ENCODE data around the gene CSNK1E.
"Not testable (repeated sequence)": the region's sequence is repeated elsewhere in the genome, so short reads cannot be mapped to it uniquely, and the experiment has no call there.

Gene CSNK1E

DNA sequence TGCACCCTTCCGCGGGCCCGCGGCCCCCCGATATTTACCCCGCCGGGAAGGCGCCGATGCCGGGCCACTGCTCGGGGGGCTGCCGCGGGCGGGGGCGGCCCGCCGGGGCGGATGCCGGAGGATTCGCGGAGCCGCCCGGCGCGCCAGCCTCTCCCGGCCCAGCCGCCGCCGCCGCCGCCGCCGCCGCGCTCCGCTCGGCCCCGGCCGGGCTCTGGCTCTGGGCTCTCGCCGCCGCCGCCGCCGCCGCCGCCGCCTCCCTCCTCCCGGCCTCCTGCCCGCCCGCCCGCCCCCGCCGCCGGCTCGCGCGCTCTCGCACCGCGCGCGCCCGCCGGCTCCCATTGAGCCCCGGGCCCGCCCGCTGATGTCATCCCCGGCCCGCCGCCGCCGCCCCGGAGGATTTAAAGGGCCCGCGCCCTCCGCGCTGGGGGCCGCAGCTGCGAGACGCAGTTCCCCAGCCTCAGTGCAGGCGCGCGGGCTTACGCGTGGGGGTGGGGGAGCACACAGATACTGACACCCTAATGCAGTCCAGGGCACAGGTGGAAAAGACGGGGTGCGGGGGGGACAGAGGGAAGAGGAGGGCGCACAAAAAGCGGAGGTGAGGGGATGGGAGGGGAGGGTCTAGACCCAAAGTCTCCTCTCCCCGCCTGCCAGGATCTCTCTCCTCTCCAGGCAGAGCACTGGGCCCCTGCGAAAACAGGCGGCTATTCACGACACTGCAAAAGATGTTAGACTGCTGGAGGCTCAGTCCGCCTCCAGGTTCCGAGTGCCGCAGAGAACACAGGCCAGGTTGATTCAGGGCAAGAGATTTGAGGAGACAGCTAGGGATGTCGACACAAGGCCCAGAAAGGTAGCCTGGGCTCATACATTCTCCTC lies at the start of gene CSNK1E:
CSNK1E (minus strand) TSS at position 312 of the 873 bp plus-strand sequence. CDS start 3,276 bp downstream, outside the sequence.
- in situ Hi-C loops (cut with HindIII; ENCODE audit: low sequenced_read_pairs) = loop anchor here (5.0 kb wide), 1 partner anchor 50 kb away; no protein-coding TSS in a partner anchor

DNA sequence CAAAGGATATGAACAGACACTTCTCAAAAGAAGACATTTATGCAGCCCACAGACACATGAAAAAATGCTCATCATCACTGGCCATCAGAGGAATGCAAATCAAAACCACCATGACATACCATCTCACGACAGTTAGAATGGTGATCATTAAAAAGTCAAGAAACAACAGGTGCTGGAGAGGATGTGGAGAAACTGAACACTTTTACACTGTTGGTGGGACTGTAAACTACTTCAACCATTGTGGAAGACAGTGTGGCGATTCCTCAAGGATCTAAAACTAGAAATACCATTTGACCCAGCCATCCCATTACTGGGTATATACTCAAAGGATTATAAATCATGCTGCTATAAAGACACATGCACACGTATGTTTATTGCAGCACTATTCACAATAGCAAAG lies 48.6 kb upstream of the CSNK1E start:
- in situ Hi-C loops (cut with HindIII; ENCODE audit: low sequenced_read_pairs) = not testable (repeated sequence)

DNA sequence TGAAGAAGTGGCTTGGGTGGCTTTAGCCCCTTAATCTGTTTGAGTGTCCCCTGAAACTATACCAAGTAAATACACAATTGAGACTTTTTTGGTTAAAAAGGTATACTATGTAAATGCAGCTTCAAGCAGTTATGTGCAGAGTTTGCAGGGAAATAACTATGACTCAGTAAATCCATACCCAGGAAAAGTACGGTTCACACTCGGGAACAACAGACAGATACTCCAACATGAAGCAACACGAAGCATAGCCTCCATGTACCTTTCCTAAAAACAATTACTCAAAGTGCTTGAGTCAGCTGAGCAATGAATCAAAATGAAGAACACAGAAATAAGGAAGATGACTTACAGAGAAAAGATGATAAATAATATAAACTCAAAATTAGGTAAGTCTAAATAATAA lies 47.9 kb upstream of the CSNK1E start:
- in situ Hi-C loops (cut with HindIII; ENCODE audit: low sequenced_read_pairs) = not testable (repeated sequence)

DNA sequence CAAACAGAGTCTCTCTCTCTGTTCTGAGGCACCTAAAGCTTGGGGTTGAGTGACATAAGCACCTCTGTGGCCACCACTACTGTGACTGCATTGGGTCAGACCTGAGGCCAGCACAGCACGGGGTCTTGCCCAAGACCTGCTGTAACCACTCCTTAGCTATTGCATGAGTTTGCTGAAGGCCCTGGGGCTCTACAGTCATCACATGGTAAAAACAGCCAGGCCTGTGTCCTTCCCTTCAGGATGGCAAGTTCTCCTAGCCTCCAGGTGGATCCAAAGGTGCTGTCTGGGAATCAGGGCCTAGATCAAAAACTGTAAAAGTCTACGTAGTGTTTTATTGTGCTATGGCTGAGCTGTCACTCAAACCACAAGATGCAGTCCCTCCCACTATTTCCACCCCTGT lies 43.3 kb upstream of the CSNK1E start:
- in situ Hi-C loops (cut with HindIII; ENCODE audit: low sequenced_read_pairs) = not testable (repeated sequence)

DNA sequence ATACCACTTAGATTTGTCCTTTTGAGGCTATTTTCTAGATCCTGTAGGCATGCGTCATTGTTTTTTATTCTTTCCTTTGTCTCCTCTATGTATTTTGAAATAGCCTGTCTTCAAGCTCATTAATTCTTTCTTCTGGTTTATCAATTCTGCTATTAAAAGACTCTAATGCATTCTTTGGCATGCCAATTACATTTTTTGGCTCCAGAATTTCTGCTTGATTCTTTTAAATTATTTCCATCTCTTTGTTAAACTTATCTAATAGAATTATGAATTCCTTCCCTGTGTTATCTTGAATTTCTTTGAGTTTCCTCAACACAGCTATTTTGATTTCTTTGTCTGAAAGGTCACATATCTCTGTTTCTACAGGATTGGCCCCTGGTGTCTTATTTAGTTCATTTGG lies 42.6 kb upstream of the CSNK1E start:
- in situ Hi-C loops (cut with HindIII; ENCODE audit: low sequenced_read_pairs) = not testable (repeated sequence)

DNA sequence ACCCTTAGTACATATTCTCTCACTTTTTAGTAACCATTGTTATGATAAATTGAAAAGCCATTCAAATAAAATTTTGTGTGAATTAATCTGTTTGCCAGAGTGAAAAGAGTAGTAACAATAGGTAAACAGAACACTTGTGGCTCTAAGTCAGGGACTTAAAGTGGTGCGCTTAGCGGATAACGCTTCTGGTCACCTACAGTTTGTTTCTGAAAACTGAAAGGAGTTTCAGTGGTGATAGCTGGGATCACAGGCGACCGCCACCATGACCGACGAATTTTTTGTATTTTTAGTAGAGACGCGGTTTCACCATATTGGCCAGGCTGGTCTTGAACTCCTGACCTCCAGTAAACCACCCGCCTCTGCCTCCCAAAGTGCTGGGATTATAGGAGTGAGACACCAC lies 40.7 kb upstream of the CSNK1E start:
- in situ Hi-C loops (cut with HindIII; ENCODE audit: low sequenced_read_pairs) = not testable (repeated sequence)

DNA sequence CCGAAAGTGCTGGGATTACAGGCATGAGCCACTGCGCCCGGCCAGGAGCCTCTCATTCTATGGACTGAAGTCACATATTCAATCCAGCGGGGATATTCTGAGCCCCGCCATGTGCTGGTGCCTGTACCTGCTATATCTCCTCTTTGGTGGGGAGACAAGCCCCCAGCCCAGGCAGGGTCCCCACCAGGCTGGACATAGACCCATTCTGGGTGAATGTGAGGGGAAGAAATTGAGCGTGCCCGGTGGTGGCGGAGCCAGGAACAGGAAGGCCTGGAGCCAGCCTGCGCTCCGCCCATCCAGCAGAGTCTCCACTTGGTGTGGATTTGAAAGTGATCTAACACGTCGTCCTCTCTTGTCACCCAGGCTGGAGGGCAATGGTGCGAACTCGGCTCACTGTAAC lies 38.0 kb upstream of the CSNK1E start:
- in situ Hi-C loops (cut with HindIII; ENCODE audit: low sequenced_read_pairs) = no loop called here

DNA sequence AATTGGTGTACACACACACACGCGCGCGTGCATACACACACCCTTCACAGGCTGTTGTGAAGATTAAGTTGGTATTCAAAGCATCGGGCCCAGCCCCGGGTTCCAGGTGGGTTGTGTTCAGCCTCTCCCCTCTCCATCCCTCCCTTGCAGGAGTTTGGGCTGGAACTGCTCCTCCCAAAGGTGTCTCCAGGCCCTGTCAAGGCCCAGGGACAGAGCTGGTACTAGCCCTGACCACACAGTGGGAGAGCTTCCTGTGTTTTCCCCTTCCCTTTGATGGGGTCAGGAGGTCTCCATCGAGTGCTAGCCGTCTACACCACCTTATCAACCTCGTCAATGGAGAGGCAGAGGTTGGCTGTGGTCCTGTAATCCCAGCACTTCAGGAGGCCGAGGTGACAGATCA lies 36.5 kb upstream of the CSNK1E start:
- in situ Hi-C loops (cut with HindIII; ENCODE audit: low sequenced_read_pairs) = no loop called here

DNA sequence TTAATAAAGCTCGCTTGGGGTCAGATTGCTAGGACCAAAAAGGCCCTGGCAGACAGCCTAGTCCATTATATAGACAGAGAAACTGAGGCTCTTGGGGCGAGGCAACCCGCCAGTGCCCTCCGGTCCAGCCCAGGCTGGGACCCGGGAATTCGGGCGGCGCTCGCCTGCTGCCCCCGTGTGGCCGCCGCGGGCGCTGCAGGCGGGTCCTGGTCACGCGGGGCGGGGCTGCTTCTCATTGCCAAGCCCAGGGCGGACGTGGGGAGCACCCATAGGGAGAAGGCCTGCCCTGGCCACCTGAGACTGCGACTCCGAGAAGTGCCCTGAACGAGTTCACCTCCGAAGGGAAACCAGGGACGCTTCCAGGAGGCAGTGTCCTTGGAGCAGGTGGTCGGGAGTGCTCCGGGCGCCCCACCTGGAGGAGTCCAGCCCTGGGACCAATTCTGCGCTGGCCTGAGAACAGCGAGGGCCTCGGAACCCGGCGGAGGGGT lies 36.0 kb upstream of the CSNK1E start:
- in situ Hi-C loops (cut with HindIII; ENCODE audit: low sequenced_read_pairs) = no loop called here

DNA sequence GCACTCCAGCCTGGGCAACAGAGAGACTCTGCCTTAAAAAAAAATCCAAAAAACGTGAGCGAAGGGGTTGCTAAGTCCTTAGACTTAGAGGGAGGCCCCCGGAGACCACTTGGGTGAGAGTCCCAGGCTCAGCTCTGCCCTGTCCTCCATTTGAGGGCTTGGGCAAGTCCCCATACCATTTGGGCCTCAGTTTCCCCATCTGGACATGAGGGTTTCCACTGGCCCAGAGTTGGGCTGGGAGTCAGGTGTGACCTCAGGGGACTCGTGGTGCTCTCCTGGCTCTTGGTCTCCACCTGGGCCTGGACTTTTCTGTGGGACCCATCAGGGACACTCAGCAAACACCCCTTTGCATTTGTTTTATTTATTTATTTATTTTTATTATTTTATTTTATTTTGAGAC lies 35.2 kb upstream of the CSNK1E start:
- in situ Hi-C loops (cut with HindIII; ENCODE audit: low sequenced_read_pairs) = no loop called here

DNA sequence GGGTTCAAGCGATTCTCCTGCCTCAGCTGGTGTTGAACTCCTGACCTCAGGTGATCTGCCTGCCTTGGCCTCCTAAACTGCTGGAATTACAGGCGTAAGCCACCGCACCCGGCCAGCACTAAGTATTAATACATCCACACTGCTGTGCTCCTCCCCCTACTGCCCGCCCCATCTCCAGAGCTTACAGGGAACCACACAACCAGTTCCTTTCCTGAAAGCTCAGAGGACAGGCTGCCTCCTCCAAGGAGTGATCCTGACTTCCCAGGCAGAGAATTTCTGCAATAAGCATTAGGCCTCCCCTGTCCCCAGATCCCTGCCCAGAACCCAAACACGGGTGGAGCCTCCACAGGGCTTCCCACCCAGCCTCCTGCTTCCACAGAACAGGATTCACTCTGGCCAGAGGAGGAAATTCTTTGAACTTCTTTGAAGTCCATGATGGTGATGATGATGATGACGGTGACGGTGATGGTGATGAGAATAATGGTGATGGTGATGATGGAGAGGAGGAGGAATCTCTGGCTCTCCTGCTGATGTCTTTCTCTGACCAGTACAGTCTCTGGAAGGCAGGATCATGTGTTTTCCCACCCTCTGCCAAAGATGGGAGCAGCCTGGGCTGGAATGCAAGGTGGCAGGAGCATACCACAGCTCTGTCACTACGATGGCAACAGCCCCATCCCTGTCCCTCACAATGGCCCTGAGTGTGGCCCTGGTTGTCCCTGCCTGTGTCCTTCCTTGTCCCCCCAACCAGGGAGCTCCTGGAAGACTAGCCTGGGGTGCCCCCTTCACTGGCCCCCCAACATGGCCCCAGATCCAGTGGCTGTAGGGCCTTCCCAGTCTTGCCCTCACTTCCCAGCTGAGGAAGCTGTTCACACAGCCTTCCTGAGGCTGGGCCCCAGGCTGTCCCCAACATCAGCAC lies 33.5 kb upstream of the CSNK1E start:
- in situ Hi-C loops (cut with HindIII; ENCODE audit: low sequenced_read_pairs) = no loop called here

DNA sequence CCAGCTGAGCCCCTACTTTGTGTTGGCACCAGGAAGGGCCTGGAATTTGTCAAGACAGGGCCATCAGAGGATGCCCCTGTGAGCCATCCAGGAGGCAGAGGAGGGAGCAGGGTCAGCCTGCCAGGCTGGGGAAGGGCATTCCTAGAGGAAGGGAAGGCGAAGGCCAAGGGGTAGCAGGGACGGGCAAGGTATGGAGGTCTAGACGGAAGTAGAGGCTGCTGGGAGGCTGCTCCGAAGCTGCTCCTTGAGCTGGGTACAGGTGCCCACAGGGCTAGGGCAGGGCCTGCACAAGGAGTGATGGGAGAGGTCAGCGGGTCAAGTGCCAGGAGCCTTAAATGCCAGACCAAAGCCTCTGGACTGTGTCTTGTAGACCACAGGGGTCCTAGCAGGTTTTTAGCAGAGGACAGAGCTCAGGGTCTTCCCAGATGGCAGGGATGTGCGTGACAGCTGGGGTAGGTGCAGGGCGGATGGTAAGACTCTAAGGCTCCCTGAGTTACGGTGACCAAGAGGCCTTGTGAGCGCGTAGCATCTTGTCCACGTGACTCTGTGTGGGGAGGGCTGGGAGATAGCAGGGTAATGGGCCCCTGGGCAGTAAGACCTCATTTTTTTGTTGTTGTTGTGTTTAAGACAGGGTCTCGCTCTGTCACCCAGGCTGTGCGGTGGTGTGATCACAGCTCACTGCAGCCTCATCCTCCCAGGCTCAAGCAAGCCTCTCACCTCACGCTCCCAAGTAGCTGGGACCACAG lies 31.7 kb upstream of the CSNK1E start:
- in situ Hi-C loops (cut with HindIII; ENCODE audit: low sequenced_read_pairs) = loop anchor here (5.0 kb wide), 2 partner anchors 47 to 267 kb away; partner anchors contain the start of gene SLC16A8

DNA sequence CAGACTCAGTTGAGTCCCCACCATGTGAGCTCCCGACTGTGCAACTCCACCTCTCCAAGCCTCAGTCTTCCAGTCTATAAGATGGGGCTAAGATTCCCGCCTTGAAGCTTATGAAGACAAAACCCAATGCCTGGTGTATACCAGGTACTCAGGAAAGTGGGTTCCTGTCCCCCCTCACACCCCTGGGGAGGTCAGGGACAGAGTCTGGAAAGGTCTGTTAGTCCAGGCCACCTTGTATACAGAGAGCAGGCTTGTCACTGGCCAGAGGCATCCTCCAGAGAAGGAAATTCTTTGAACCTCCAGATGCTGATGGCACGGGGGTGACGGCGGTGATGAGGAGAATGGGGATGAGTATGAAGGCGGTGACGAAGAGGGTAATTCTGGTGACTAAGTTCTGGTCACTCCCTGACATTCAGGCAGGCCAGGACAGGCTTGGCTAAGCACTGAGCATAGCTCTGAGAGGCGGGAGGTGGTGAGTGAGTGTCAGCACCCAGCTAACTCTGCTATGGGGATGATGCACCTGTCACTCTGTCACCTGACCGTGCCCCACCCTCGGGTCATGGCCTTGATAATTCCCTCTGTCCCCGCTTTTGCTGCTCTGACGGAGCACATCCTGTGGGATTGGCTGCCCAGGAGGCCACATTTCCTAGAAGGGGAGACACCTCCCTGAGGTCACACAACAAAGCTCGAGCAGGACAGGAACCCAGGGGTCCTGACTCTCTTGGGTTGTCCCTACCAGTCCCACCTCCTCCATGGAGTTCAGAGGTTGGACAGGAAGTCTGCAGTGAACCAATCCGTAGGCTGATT lies 30.9 kb upstream of the CSNK1E start:
- in situ Hi-C loops (cut with HindIII; ENCODE audit: low sequenced_read_pairs) = loop anchor here (5.0 kb wide), 2 partner anchors 46 to 266 kb away; partner anchors contain the start of gene SLC16A8

DNA sequence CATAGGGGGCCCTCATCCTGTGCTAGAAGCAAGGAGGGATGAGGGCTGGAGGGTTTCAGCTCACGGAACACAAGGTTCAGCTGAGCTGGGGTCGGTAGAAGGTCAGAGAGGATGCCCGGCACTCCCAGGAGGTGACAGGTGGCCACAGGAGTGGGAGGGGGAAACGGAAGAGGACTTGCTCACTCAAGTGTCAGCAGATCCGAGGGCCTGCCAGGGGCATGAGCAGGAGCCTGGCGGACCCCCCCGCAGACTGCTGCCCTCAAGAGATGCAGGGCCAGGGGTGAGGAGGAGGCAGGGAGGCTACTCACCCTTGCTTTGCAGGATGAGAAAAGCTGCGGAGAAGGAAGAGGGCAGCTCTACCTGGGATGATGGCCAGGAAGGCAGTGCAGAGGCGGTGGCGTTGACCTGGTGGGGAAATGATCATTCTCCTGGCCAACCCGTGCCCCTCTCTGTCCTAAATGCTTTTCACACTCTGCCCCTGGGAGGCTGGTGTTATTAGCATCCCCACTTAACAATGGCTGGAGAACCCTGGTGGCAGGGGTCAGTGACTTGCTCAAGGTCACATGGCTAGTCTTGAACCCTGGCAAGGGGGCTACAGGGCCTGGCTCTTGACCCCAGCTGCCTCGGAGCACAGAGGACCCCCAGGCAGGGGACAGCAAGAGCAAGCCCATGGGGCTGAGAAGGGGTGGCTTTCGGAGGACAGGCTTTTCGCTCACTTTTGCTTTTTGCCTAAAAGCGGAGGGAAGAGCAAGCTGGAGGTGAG lies 30.1 kb upstream of the CSNK1E start:
- in situ Hi-C loops (cut with HindIII; ENCODE audit: low sequenced_read_pairs) = loop anchor here (5.0 kb wide), 2 partner anchors 45 to 265 kb away; partner anchors contain the start of gene SLC16A8

DNA sequence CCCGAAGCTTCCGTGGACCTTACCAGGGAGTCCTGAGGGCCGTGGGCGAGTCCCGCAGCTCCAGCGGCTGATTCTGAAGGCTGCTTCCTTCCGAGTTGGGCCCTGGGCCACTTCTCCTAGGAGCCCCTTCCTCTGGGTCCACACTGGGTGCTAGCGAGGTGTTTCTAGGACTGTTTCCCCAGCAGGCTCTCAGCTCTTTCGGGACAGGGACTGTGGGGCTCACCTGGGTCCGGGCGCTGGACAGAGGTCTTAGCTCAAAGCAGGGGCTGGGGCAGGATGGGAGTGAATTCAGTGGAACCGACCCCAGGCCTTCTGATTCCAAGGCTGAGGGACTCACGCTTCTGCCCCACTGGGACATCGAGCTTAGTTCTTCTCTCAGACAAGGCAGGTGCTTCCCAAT lies 29.3 kb upstream of the CSNK1E start:
- in situ Hi-C loops (cut with HindIII; ENCODE audit: low sequenced_read_pairs) = loop anchor here (5.0 kb wide), 2 partner anchors 44 to 264 kb away; partner anchors contain the start of gene SLC16A8

DNA sequence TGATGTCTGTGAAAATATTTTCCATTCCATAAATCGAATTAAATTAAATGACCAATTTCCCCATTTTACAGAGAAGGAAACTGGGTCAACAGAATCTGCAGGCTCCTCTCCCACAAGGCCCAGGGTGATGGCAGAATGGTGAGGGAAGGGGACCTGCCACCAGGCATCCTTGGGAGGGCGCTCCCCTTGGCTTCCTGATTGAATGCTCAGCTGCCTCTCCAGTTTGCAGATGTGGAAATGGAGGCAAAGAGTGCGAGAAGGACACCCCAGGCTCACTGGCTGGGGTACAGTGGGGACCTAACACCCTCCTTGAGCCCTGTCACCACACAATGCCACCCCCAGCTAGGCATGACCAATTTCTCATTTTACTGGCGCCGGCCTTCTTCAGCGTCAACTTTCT lies 28.5 kb upstream of the CSNK1E start:
- in situ Hi-C loops (cut with HindIII; ENCODE audit: low sequenced_read_pairs) = loop anchor here (5.0 kb wide), 2 partner anchors 43 to 263 kb away; partner anchors contain the start of gene SLC16A8

DNA sequence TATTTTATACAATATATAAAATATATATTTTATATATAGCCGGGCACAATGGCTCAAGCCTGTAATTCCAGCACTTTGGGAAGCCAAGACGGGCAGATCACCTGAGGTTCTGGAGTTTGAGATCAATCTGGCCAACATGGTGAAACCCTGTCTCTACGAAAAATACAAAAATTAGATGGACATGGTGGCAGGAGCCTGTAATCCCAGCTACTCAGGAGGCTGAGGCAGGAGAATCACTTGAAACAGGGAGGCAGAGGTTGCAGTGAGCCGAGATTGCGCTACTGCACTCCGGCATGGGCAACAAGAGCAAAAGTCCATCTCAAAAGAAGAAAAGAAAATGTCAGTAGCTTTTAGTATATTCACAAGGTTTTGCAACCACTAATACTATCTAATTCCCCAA lies 22.7 kb upstream of the CSNK1E start:
- in situ Hi-C loops (cut with HindIII; ENCODE audit: low sequenced_read_pairs) = not testable (repeated sequence)

DNA sequence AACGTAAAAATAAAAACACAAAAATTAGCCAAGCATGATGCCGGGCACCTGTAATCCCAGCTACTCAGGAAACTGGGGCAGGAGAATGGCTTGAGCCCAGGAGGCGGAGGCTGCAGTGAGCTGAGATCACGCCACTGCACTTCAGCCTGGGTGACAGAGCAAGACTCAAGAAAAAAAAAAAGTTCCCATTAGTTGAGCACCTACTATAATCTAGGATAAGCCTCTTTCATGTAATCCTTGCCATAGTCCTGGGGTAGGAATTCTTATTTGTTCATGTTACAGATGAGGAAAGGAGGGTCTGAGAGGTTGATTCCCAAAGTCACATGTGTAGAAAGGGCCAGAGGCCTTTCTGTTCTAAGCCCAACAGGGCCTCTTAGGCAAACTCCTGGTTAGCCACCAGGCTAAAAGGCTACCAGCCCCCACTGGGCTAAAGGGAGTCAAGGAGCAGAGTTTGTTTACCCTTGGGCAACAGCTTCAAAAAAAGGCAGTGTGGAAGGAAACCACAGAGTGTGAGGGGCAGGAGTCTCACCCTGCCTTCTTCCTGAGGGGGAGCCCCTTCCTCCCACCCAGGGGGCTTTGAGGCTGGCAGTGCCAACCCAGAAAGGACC lies 21.6 kb upstream of the CSNK1E start:
- in situ Hi-C loops (cut with HindIII; ENCODE audit: low sequenced_read_pairs) = no loop called here
